A549 treated with ZK216348 at 1 μM for 4 hours (cell line): ENCODE measurements around the gene SLC38A8. TPM values are rescaled to one million over a fixed set of nuclear protein-coding genes. Genes with fewer than 3 reads are reported as not detected.

Experiments
- total RNA-seq: library from RNA; stranded (reverse); fragments of 200-300 nt; extraction: Qiagen RNA extraction; gene quantifications from 5 replicates; pipeline ENCODE4 v1.2.3, GENCODE V29; 2022; ENCODE audit warnings: low read depth

The SLC38A8 gene
- not detected in 5 replicates for total RNA-seq

GRCh38 chr16:84042308-84042878 lies at the start of gene SLC38A8:
TSS of gene SLC38A8 (minus strand) at chr16:84042795. CDS start at chr16:84042157, 638 bp downstream.

GRCh38 chr16:83967838-83968305 lies 74.7 kb downstream of the SLC38A8 start, which contains the start of gene NECAB2:
TSS of gene NECAB2 (plus strand) at chr16:83968244. CDS start at chr16:83968649, 405 bp downstream.

Other genes with a start within 250 kb of the SLC38A8 start
- gene HSBP1, start 234.8 kb downstream of the SLC38A8 start, total RNA-seq: 122 to 196 TPM (median 181 TPM) in 5 replicates
- 1.3 to 1.9 TPM (median 1.8 TPM) in 5 replicates for gene MLYCD, start 143.7 kb downstream of the SLC38A8 start, total RNA-seq
- 20.4 to 40.0 TPM (median 24.5 TPM) in 5 replicates for gene OSGIN1, start 89.6 kb downstream of the SLC38A8 start, total RNA-seq
- 1.7 to 4.0 TPM (median 1.9 TPM) in 5 replicates for gene NECAB2, start 74.6 kb downstream of the SLC38A8 start, total RNA-seq
- 34.2 to 49.0 TPM (median 46.7 TPM) in 5 replicates for gene MBTPS1, start 74.1 kb upstream of the SLC38A8 start, total RNA-seq
- gene HSDL1, start 102.4 kb upstream of the SLC38A8 start, total RNA-seq: 14.6 to 19.7 TPM (median 18.5 TPM) in 5 replicates
- 0.18 to 0.28 TPM (median 0.22 TPM) in 4 of 5 replicates, not detected in the other for gene DNAAF1, start 102.5 kb upstream of the SLC38A8 start, total RNA-seq
- 16.1 to 37.0 TPM (median 31.8 TPM) in 5 replicates for gene TAF1C, start 144.3 kb upstream of the SLC38A8 start, total RNA-seq
- not detected in 5 replicates for gene ADAD2, start 148.4 kb upstream of the SLC38A8 start, total RNA-seq
- gene KCNG4, start 197.2 kb upstream of the SLC38A8 start, total RNA-seq: not detected in 5 replicates